Stomach (tissue), 4 donors: ENCODE results near the gene ARHGEF25.

Experiments used
- POLR2A ChIP-seq, 4 donors: fragments of 450-650 bp; IDR thresholded peaks; one replicate each; pipeline ENCODE4 v1.6.1; 2016; ENCODE audit warnings: antibody characterized with exemption in 4 of 4, control low read depth in 2 of 4, mild to moderate bottlenecking in 1 of 4, moderate library complexity in 1 of 4
- TF ChIP-seq, protein P1 (sequence below), 7 experiments: fragments of 450-650 bp in 4 of 7; fragments of 200-600 bp in 3 of 7; sonication (generic) in 3 of 7; IDR thresholded peaks; one replicate each; pipeline ENCODE4 v1.5.1; 2016 to 2019; ENCODE audit warnings: antibody characterized with exemption in 7 of 7, control low read depth in 2 of 7, mild to moderate bottlenecking in 1 of 7

DNA sequence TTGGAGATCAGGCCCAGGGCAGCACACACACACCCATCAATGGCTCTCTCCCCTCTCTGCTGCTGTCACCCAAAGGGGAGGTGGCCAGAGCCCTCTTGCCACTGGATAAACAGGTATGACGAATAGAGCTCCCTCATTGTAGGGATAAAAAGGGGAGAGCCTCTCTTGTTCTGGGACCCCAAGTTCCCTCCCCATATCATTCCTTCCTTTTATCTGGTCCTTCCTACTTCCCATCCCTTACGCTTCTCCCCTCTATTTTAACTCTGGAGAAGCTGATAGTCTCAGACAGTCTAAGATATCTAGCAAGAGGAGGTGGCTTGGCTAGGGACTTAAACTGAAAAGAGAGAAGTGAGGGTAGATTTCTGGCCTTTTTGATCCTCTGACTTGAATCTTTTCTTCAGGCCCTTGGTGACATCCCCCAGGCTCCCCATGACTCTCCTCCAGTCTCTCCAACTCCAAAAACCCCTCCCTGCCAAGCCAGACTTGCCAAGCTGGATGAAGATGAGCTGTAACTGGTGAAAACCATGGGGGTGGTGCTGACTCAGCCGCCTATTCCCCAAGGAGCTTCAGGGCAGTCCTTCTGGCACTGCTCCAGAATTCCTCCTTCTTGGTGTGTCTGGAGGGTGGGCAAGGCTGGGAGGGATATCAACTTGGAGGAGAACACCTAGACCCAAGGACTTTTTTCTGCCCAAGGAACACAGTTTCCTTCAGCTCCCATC lies 5.3 kb downstream of the ARHGEF25 start:
- TF ChIP-seq, protein P1, sequence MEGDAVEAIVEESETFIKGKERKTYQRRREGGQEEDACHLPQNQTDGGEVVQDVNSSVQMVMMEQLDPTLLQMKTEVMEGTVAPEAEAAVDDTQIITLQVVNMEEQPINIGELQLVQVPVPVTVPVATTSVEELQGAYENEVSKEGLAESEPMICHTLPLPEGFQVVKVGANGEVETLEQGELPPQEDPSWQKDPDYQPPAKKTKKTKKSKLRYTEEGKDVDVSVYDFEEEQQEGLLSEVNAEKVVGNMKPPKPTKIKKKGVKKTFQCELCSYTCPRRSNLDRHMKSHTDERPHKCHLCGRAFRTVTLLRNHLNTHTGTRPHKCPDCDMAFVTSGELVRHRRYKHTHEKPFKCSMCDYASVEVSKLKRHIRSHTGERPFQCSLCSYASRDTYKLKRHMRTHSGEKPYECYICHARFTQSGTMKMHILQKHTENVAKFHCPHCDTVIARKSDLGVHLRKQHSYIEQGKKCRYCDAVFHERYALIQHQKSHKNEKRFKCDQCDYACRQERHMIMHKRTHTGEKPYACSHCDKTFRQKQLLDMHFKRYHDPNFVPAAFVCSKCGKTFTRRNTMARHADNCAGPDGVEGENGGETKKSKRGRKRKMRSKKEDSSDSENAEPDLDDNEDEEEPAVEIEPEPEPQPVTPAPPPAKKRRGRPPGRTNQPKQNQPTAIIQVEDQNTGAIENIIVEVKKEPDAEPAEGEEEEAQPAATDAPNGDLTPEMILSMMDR (IDR thresholded peaks at IDR 0.05): no peak
- no peak for TF ChIP-seq POLR2A (IDR thresholded peaks at IDR 0.05)
